ENCODE measurements around the gene PPFIA2.
"Not testable (repeated sequence)": the region's sequence is repeated elsewhere in the genome, so short reads cannot be mapped to it uniquely, and the experiment has no call there.

Gene PPFIA2

DNA sequence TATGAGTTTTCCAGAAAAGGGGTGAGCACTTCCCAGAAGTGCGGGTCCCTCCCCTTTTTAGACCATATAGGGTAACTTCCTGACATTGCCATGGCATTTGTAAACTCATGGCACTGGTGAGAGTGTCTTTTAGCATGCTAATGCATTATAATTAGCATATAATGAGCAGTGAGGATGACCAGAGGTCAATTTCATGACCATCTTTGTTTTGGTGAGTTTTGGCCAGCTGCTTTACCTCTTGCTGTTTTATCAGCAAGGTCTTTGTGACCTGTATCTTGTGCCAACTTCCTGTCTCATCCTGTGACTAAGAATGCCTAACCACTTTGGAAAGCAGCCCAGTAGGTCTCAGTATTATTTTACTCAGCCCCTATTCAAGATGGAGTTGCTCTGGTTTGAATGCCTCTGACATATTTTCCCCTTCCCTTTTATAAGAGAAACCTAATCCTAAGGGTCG, 549.4 kb downstream of the PPFIA2 start:
- Histone ChIP-seq H3K9ac (ENCODE audit: low read length) (peak overlapping the region; percentile 35), H2BK12ac (ENCODE audit: low read length in 2 of 2) (peak overlapping the region in 1 of 2 experiments; percentile 39), H3K4me3 (ENCODE audit: insufficient read depth in 1 of 2, low read depth in 1 of 2, low read length in 2 of 2) (peak overlapping the region in 1 of 2 experiments; percentile 11)
- H2AK5ac ChIP-seq (ENCODE audit: low read length, severe bottlenecking); H3K79me1 ChIP-seq (replicated peaks; ENCODE audit: low read length, poor library complexity, severe bottlenecking); H2BK15ac ChIP-seq (ENCODE audit: low read depth, poor library complexity, severe bottlenecking); H4K8ac ChIP-seq (ENCODE audit: low read length); H3K18ac ChIP-seq (ENCODE audit: low read depth in 1 of 2, low read length in 2 of 2); H3K27me3 ChIP-seq (ENCODE audit: control insufficient read depth in 1 of 2, insufficient read depth in 1 of 2, low read length in 2 of 2); H3K4ac ChIP-seq (ENCODE audit: low read depth in 1 of 2, low read length in 2 of 2); H2AFZ ChIP-seq (ENCODE audit: low read depth, low read length); H4K91ac ChIP-seq (ENCODE audit: low read length); H3K9me3 ChIP-seq (ENCODE audit: control insufficient read depth, low read length); H3K23ac ChIP-seq (ENCODE audit: low read length in 2 of 2); H3K4me1 ChIP-seq (ENCODE audit: control insufficient read depth, insufficient read depth, low read depth, low read length); H3K4me2 ChIP-seq (ENCODE audit: low read length, poor library complexity, severe bottlenecking); H3K36me3 ChIP-seq (ENCODE audit: control insufficient read depth in 1 of 2, insufficient read depth in 2 of 2, low read depth in 1 of 2, low read length in 2 of 2); H2BK5ac ChIP-seq (ENCODE audit: low read depth, low read length, poor library complexity, severe bottlenecking); H3K27ac ChIP-seq (ENCODE audit: low read length, poor library complexity, severe bottlenecking); H2BK120ac ChIP-seq (ENCODE audit: low read depth, low read length); H3K14ac ChIP-seq (ENCODE audit: low read length in 2 of 2): not testable (repeated sequence)
- DNase-seq = peak; percentile 14
- 100% methylated on average over 2 of the region's 2 CpGs for WGBS

DNA sequence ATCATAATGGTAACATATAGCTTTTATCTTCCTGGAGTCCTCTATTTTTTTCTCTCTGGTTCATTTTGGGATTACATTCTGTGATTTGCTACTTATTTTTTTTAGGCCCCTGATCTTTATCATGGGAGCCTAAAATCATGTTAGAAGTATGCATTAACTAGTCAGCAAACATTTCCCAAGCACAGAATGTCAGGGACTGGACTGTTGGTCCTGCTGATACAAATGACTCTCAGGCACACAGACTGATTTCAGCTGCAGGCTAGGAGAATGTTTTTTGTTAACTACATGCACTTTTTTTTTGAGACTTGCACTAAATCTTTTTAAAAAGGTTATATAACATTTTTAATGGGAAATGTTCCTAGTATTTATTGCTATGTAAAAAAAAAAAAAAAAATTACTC, 550.1 kb downstream of the PPFIA2 start:
- Histone ChIP-seq H2BK120ac (ENCODE audit: low read depth, low read length) (no peak overlapping the region), H3K27me3 (ENCODE audit: control insufficient read depth in 1 of 2, insufficient read depth in 1 of 2, low read length in 2 of 2) (no peaks in the 10 kb centered on the region), H3K14ac (ENCODE audit: low read length in 2 of 2) (no peak overlapping the region), H3K79me1 (replicated peaks; ENCODE audit: low read length, poor library complexity, severe bottlenecking) (no peaks in the 10 kb centered on the region), H3K36me3 (ENCODE audit: control insufficient read depth in 1 of 2, insufficient read depth in 2 of 2, low read depth in 1 of 2, low read length in 2 of 2) (no peaks in the 10 kb centered on the region), H2AK5ac (ENCODE audit: low read length, severe bottlenecking) (no peak overlapping the region), H4K8ac (ENCODE audit: low read length) (no peak overlapping the region), H2BK5ac (ENCODE audit: low read depth, low read length, poor library complexity, severe bottlenecking) (no peak overlapping the region), H3K18ac (ENCODE audit: low read depth in 1 of 2, low read length in 2 of 2) (no peak overlapping the region), H2BK15ac (ENCODE audit: low read depth, poor library complexity, severe bottlenecking) (no peak overlapping the region), H2AFZ (ENCODE audit: low read depth, low read length) (no peak overlapping the region), H3K9me3 (ENCODE audit: control insufficient read depth, low read length) (no peaks in the 10 kb centered on the region), H3K4me3 (ENCODE audit: insufficient read depth in 1 of 2, low read depth in 1 of 2, low read length in 2 of 2) (no peak overlapping the region), H3K4ac (ENCODE audit: low read depth in 1 of 2, low read length in 2 of 2) (no peak overlapping the region), H3K23ac (ENCODE audit: low read length in 2 of 2) (no peak overlapping the region), H3K4me2 (ENCODE audit: low read length, poor library complexity, severe bottlenecking) (no peak overlapping the region), H2BK12ac (ENCODE audit: low read length in 2 of 2) (no peak overlapping the region), H3K9ac (ENCODE audit: low read length) (peak overlapping the region; percentile 35), H3K4me1 (ENCODE audit: control insufficient read depth, insufficient read depth, low read depth, low read length) (no peaks in the 10 kb centered on the region), H4K91ac (ENCODE audit: low read length) (no peak overlapping the region), H3K27ac (ENCODE audit: low read length, poor library complexity, severe bottlenecking) (no peak overlapping the region)
- DNase-seq = peak; percentile 6

DNA sequence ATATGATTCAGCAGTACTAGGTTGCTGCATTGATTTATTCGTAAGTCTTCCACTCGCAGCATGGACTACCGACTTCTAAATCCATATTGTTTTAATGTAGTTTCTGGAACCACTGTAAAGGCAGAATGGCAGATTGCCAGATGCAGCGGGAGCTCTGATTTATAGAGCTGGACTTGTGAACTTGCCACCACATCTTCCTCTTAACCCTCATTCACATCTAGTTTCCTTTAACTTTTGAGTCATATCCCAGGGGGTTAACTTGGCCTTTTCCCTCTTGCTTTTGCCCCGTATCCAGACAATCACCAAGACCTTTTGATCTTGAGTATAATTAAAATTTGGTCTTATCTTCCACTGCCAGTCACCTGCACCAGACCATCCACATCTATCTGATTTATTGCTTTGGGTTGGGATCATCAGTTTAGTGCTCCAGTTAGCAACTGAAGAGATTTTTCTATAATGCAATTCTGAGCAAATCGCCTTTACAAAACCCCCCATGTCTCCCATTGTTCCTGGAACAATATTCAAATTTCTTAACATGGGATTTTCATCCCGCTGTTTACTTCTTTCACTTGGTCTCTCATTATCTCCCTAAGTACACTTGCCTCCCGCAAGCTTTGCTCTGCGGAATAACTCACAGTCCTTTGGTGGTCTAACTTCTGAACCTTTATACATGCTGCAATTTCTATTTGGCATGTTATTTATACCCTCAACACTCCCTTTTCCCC, 550.8 kb downstream of the PPFIA2 start:
- no peak overlapping the region for H3K4ac ChIP-seq (ENCODE audit: low read depth in 1 of 2, low read length in 2 of 2)
- H3K9ac ChIP-seq (ENCODE audit: low read length) = peak overlapping the region; percentile 35
- H2BK12ac ChIP-seq (ENCODE audit: low read length in 2 of 2) = no peak overlapping the region
- no peak overlapping the region for H3K4me3 ChIP-seq (ENCODE audit: insufficient read depth in 1 of 2, low read depth in 1 of 2, low read length in 2 of 2)
- H3K18ac ChIP-seq (ENCODE audit: low read depth in 1 of 2, low read length in 2 of 2) = no peak overlapping the region
- no peak overlapping the region for H4K91ac ChIP-seq (ENCODE audit: low read length)
- H2AK5ac ChIP-seq (ENCODE audit: low read length, severe bottlenecking) = no peak overlapping the region
- no peaks in the 10 kb centered on the region for H3K36me3 ChIP-seq (ENCODE audit: control insufficient read depth in 1 of 2, insufficient read depth in 2 of 2, low read depth in 1 of 2, low read length in 2 of 2)
- H3K23ac ChIP-seq (ENCODE audit: low read length in 2 of 2) = no peak overlapping the region
- H3K4me2 ChIP-seq (ENCODE audit: low read length, poor library complexity, severe bottlenecking) = no peak overlapping the region
- peak; percentile 12 for DNase-seq
- H2BK120ac ChIP-seq (ENCODE audit: low read depth, low read length) = no peak overlapping the region
- H3K79me1 ChIP-seq (replicated peaks; ENCODE audit: low read length, poor library complexity, severe bottlenecking) = no peaks in the 10 kb centered on the region
- H2BK5ac ChIP-seq (ENCODE audit: low read depth, low read length, poor library complexity, severe bottlenecking) = no peak overlapping the region
- no peak overlapping the region for H3K14ac ChIP-seq (ENCODE audit: low read length in 2 of 2)
- H3K9me3 ChIP-seq (ENCODE audit: control insufficient read depth, low read length) = no peaks in the 10 kb centered on the region
- H3K27ac ChIP-seq (ENCODE audit: low read length, poor library complexity, severe bottlenecking) = no peak overlapping the region
- H3K27me3 ChIP-seq (ENCODE audit: control insufficient read depth in 1 of 2, insufficient read depth in 1 of 2, low read length in 2 of 2) = no peaks in the 10 kb centered on the region
- WGBS = 80% methylated on average over 8 of the region's 9 CpGs
- no peaks in the 10 kb centered on the region for H3K4me1 ChIP-seq (ENCODE audit: control insufficient read depth, insufficient read depth, low read depth, low read length)
- H2BK15ac ChIP-seq (ENCODE audit: low read depth, poor library complexity, severe bottlenecking) = no peak overlapping the region
- no peak overlapping the region for H4K8ac ChIP-seq (ENCODE audit: low read length)
- no peak overlapping the region for H2AFZ ChIP-seq (ENCODE audit: low read depth, low read length)
